ENCODE results near the gene INPP4A. TPM values are rescaled to one million over a fixed set of nuclear protein-coding genes. Genes with fewer than 3 reads are reported as not detected.

Gene INPP4A
- total and polyA plus RNA-seq, 10 of the 15 experiments (the other 5 are each of a cell fraction or from before 2014, with no cell fraction given): 4.7 to 62.3 (median 36.9) TPM

GRCh38 chr2:98468621-98469236 lies 24.1 kb downstream of the INPP4A start:
- Histone ChIP-seq H3K27me3 (replicated peaks in 1 of 2; ENCODE audit: control insufficient read depth in 2 of 2, insufficient read depth in 2 of 2, low read length in 1 of 2) (no peaks in the 10 kb centered on the region; a peak in 1 of 4 replicates), H3K79me2 (ENCODE audit: control insufficient read depth, insufficient read depth, low read length) (peaks cover 78% of the 10 kb centered on the region), H4K20me1 (ENCODE audit: control insufficient read depth, insufficient read depth) (no peaks in the 10 kb centered on the region), H3K27ac (ENCODE audit: control insufficient read depth, insufficient read depth) (peak overlapping the region; percentile 77), H3K4me1 (ENCODE audit: control insufficient read depth, insufficient read depth, low read length) (peaks cover 89% of the 10 kb centered on the region), H3K4me2 (ENCODE audit: control insufficient read depth, insufficient read depth) (peak overlapping the region; percentile 68), H3K36me3 (ENCODE audit: control insufficient read depth in 2 of 2, insufficient read depth in 2 of 2, low read length in 1 of 2) (peaks cover 0 to 13% of the 10 kb centered on the region in 2 experiments; a peak in 2 of 4 replicates), H3K9me3 (replicated peaks; ENCODE audit: control insufficient read depth, insufficient read depth, low read length) (no peaks in the 10 kb centered on the region), H2AFZ (ENCODE audit: control insufficient read depth, low read depth, low read length) (no peak overlapping the region), H3K9ac (ENCODE audit: control insufficient read depth, insufficient read depth, low read length) (peak overlapping the region; percentile 38; the same call in 1 of the 2 replicates), H3K4me3 (no peak overlapping the region)
- RAD21 ChIA-PET (ENCODE audit: unreplicated experiment): interaction anchor here (0.6 to 11.0 kb wide), 6 partner anchors 8 to 50 kb away, joined by 3 to 200 read pairs (median 91); no protein-coding TSS in a partner anchor
- CTCF ChIA-PET: interaction anchor here (1.0 to 7.9 kb wide), 9 partner anchors 11 to 56 kb away, joined by 3 to 64 read pairs (median 4); no protein-coding TSS in a partner anchor
- SMC1A ChIA-PET (ENCODE audit: uncharacterized antibody, unreplicated experiment): interaction anchor here (1.0 to 28.2 kb wide), 6 partner anchors 9 to 43 kb away, joined by 3 to 816 read pairs (median 4); partner anchors contain the start of gene INPP4A
- BruUV-seq (replicated peaks): no TSS peak
- WGBS (ENCODE audit: insufficient coverage, insufficient replicate concordance, low lambda C conversion rate, missing lambda C conversion rate): 8% methylated on average over 5 of the region's 5 CpGs
- in situ Hi-C loops (cut with MboI) (no loop called here), intact Hi-C loops (cut with micrococcal nuclease; ENCODE audit: unreplicated experiment) (loop anchor here (5.0 to 10.0 kb wide), 4 partner anchors 79 to 454 kb away; partner anchors contain the start of genes COA5 and UNC50)
- peak; percentile 81 for DNase-seq (ENCODE audit: low read depth, low spot score)
- FAIRE-seq: peak; percentile 78
- POLR2A ChIA-PET: interaction anchor here (1.2 to 27.0 kb wide), 3 partner anchors 13 to 806 kb away, joined by 3 to 545 read pairs (median 271); no protein-coding TSS in a partner anchor
- ATAC-seq: peak; percentile 46
- TF ChIP-seq, protein P1, sequence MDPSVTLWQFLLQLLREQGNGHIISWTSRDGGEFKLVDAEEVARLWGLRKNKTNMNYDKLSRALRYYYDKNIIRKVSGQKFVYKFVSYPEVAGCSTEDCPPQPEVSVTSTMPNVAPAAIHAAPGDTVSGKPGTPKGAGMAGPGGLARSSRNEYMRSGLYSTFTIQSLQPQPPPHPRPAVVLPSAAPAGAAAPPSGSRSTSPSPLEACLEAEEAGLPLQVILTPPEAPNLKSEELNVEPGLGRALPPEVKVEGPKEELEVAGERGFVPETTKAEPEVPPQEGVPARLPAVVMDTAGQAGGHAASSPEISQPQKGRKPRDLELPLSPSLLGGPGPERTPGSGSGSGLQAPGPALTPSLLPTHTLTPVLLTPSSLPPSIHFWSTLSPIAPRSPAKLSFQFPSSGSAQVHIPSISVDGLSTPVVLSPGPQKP (IDR thresholded peaks at IDR 0.05; ENCODE audit: low read depth, low read length): no peak
- TF ChIP-seq USF1 (IDR thresholded peaks at IDR 0.05; ENCODE audit: borderline replicate concordance, extremely low read length, insufficient read depth, low read depth, low read length): no peak
- no peak for TF ChIP-seq NRF1 (conservative IDR thresholded peaks at IDR 0.05; ENCODE audit: low read depth, low read length)
- no peak for TF ChIP-seq SREBF2 (IDR thresholded peaks at IDR 0.05; ENCODE audit: low read length)
- TF ChIP-seq EED (IDR thresholded peaks at IDR 0.05; ENCODE audit: low read depth): peak; percentile 81; the same call in 1 of the 2 replicates
- peak; percentile 65; the same call in 1 of the 2 replicates for TF ChIP-seq PAX5 (IDR thresholded peaks at IDR 0.05; ENCODE audit: borderline replicate concordance, low read depth, low read length)
- TF ChIP-seq, protein P2, sequence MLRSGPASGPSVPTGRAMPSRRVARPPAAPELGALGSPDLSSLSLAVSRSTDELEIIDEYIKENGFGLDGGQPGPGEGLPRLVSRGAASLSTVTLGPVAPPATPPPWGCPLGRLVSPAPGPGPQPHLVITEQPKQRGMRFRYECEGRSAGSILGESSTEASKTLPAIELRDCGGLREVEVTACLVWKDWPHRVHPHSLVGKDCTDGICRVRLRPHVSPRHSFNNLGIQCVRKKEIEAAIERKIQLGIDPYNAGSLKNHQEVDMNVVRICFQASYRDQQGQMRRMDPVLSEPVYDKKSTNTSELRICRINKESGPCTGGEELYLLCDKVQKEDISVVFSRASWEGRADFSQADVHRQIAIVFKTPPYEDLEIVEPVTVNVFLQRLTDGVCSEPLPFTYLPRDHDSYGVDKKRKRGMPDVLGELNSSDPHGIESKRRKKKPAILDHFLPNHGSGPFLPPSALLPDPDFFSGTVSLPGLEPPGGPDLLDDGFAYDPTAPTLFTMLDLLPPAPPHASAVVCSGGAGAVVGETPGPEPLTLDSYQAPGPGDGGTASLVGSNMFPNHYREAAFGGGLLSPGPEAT (IDR thresholded peaks at IDR 0.05; ENCODE audit: low read depth): peak; percentile 23; the same call in 1 of the 2 replicates
- no peak for TF ChIP-seq PAX8 (IDR thresholded peaks at IDR 0.05)
- TF ChIP-seq, protein P3, sequence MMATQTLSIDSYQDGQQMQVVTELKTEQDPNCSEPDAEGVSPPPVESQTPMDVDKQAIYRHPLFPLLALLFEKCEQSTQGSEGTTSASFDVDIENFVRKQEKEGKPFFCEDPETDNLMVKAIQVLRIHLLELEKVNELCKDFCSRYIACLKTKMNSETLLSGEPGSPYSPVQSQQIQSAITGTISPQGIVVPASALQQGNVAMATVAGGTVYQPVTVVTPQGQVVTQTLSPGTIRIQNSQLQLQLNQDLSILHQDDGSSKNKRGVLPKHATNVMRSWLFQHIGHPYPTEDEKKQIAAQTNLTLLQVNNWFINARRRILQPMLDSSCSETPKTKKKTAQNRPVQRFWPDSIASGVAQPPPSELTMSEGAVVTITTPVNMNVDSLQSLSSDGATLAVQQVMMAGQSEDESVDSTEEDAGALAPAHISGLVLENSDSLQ (IDR thresholded peaks at IDR 0.05): no peak
- no peak for TF ChIP-seq CBX5 (IDR thresholded peaks at IDR 0.05; ENCODE audit: low read depth)
- TF ChIP-seq, protein P4, sequence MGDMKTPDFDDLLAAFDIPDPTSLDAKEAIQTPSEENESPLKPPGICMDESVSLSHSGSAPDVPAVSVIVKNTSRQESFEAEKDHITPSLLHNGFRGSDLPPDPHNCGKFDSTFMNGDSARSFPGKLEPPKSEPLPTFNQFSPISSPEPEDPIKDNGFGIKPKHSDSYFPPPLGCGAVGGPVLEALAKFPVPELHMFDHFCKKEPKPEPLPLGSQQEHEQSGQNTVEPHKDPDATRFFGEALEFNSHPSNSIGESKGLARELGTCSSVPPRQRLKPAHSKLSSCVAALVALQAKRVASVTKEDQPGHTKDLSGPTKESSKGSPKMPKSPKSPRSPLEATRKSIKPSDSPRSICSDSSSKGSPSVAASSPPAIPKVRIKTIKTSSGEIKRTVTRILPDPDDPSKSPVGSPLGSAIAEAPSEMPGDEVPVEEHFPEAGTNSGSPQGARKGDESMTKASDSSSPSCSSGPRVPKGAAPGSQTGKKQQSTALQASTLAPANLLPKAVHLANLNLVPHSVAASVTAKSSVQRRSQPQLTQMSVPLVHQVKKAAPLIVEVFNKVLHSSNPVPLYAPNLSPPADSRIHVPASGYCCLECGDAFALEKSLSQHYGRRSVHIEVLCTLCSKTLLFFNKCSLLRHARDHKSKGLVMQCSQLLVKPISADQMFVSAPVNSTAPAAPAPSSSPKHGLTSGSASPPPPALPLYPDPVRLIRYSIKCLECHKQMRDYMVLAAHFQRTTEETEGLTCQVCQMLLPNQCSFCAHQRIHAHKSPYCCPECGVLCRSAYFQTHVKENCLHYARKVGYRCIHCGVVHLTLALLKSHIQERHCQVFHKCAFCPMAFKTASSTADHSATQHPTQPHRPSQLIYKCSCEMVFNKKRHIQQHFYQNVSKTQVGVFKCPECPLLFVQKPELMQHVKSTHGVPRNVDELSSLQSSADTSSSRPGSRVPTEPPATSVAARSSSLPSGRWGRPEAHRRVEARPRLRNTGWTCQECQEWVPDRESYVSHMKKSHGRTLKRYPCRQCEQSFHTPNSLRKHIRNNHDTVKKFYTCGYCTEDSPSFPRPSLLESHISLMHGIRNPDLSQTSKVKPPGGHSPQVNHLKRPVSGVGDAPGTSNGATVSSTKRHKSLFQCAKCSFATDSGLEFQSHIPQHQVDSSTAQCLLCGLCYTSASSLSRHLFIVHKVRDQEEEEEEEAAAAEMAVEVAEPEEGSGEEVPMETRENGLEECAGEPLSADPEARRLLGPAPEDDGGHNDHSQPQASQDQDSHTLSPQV (IDR thresholded peaks at IDR 0.05): no peak
- no peak; the same call in 1 of the 2 replicates for TF ChIP-seq NR2F1 (conservative IDR thresholded peaks at IDR 0.05)
- no peak for TF ChIP-seq MXI1 (IDR thresholded peaks at IDR 0.05; ENCODE audit: low read depth, low read length)
- no peak for TF ChIP-seq BACH1 (IDR thresholded peaks at IDR 0.05; ENCODE audit: borderline replicate concordance)

Data from GM12878 (cell line).